GM23338 (cell line): ENCODE results near the gene HSPA1A.

Source experiments
- CREB1 ChIP-seq: fragments of 250-450 bp; sonication (Bioruptor Pico); IDR thresholded peaks from 2 replicates; pipeline ENCODE4 v1.5.0; 2020; ENCODE audit warnings: low read depth, mild to moderate bottlenecking, moderate library complexity
- CTCF ChIP-seq, 2 experiments: fragments of 200-600 bp in 1 of 2; sonication (generic) in 1 of 2; conservative IDR thresholded peaks; 2 replicates each; pipeline versions ENCODE4 v1.5.1 to v1.6.1; 2016 to 2017; ENCODE audit warnings: antibody characterized with exemption in 2 of 2, low read depth in 2 of 2, mild to moderate bottlenecking in 2 of 2, moderate library complexity in 1 of 2
- ETS1 ChIP-seq: IDR thresholded peaks from 2 replicates; pipeline ENCODE4 v1.6.1; 2016; ENCODE audit warnings: antibody characterized with exemption
- EZH2 ChIP-seq: fragments of 200-600 bp; sonication (generic); IDR thresholded peaks from one replicate; pipeline ENCODE4 v1.8.0; 2017; ENCODE audit warnings: antibody characterized with exemption, mild to moderate bottlenecking, low read depth; ENCODE audit not compliant: unreplicated experiment
- EZH2phosphoT487 ChIP-seq: fragments of 200-600 bp; sonication (generic); IDR thresholded peaks from one replicate; pipeline ENCODE4 v1.8.1; 2018; ENCODE audit warnings: antibody characterized with exemption; ENCODE audit not compliant: unreplicated experiment
- POLR2AphosphoS5 ChIP-seq: IDR thresholded peaks from 2 replicates; pipeline ENCODE4 v1.6.1; 2016; ENCODE audit warnings: antibody characterized with exemption, low read depth
- REST ChIP-seq: IDR thresholded peaks from one replicate; pipeline ENCODE4 v1.6.1; 2018; ENCODE audit warnings: antibody characterized with exemption; ENCODE audit not compliant: unreplicated experiment
- ZNF114 ChIP-seq: fragments of 250-450 bp; sonication (Bioruptor Pico); IDR thresholded peaks from 2 replicates; pipeline ENCODE4 v1.5.0; 2020; ENCODE audit warnings: mild to moderate bottlenecking, moderate library complexity

- no peak for TF ChIP-seq CTCF (conservative IDR thresholded peaks at IDR 0.05; ENCODE audit: low read depth in 2 of 2)
- TF ChIP-seq ZNF114 (CRISPR knock-in tag), result no peak
- TF ChIP-seq EZH2, result no peak
- TF ChIP-seq EZH2phosphoT487, result no peak
- peak; percentile 12 for TF ChIP-seq POLR2AphosphoS5
- no peak for TF ChIP-seq ETS1
- TF ChIP-seq REST, result no peak
- no peak for TF ChIP-seq CREB1 (CRISPR knock-in tag)
These were observed 22.2 kb downstream of the HSPA1A start for GRCh38 chr6:31837369-31838113.
